Activated effector memory CD4-positive, alpha-beta T cell treated with anti-CD3 and anti-CD28 coated beads, Interleukin-2, amount 50 U/mL, for 16 hours (primary cell): ENCODE results near the gene PPP1R17.

Source experiments
- DNase-seq: peaks from one replicate; pipeline ENCODE4 v3.0.0-alpha.2; 2020

PPP1R17 gene

DNA sequence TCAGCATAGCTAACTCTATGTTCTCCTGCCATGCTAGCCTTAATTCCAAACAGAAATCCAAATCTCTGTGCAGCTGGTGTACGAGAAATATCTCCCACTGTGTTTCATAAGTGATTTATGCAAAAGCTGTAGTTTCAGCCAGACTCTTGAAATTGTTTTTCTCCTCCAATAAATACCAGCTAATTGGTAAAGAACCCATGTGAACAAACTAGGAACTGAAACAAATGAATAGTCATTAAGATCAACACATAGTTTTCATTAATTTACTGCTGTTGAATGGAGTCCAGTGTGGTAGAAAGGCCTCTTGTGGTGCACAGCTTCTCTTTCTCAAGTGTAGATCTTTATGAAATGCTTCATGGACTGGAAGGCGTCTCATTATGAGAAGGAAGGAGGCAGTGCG lies 18.4 kb downstream of the PPP1R17 start:
- DNase-seq = no peak

DNA sequence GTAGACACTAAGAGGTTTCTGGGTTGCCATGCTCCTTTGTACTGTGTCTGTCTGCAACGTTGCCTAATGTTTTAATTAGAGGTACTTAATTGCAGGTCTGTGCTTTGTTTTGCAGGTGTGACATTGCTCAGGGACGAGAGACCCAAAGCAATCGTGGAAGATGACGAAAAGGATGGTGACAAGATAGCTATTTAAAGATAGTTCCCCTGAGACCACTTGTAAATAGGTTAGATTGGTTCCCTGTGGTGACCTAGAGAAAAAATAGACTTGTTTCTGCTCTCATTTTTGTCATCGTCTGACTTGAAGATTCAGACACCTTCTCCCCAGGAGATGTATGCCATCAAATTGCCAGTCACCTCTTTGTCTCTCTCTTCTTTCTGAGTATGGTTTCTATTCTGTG lies 20.1 kb downstream of the PPP1R17 start:
- DNase-seq = no peak

DNA sequence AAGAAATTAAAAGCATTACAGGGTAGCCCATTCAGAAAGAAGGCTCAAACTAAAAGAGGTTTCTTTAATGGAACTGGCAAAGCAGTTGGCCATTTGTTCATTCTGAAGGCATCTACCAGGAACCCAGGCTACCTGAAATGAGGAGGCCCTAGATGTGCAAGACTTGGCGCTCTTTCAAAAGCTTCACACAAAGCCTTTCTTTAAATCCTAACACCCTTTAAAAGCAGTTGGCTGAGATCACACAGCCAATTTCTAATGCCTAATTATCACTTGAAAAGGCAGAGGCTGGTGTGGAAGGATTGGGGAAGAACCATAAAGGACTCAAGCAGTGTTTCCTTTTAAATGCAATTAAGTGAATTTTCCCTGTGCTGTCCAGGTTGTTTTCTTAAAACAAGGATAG lies 23.2 kb downstream of the PPP1R17 start:
- DNase-seq = no peak

DNA sequence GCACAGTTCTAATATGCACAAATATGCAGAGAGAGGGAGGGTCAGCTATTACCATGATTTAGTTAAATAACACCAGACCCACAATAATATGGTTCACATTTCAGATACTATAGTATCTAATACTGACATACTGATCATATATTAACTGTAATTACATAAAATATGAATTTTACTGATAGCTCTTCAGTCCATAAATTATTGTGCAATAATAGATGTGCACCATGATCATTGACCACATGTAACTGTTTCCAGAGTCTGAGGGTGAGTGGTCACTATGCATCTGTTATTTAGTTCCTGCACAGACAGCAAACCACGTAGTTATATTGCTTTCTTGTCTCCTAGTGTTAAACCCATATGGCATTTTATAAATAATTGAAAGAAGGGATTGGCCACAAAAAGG lies 29.3 kb downstream of the PPP1R17 start:
- DNase-seq = no peak

DNA sequence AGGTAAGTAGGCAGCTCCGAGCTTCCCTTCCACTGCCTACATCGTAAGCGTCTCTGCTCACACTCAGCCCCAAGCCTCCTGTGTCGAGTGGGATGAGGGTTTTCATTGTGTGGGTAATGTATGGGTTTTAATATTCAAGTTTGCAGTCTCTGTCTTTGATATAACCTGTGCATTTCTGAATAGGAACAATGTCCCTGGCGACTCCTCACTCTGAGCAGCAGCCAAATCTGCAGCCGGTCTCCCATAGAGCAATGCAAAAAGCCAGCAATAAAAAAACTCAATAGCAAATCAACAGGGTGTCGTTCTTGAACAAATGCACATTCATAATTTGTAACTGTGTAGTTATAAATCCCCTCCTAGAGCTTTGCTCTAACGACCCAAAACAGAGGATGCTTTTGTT lies 33.4 kb downstream of the PPP1R17 start:
- DNase-seq = no peak

DNA sequence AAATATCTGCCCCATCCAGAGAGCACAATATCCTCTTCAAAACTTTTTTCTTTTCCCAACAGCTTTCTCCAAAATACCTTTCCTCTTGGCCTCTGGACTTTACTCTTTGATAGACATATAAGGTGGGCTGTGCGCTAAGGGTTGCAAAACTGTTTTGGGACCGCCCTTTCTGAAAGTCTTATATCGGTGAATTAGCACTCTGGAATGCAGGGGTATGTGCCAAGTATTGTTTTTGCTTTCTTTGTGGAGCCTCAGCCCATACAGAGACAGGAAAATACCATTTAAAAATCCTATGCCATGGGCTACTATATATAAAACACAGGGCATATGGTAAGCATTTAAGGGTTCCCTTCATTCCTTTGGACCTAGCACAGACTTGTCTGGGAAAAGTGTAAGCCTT lies 37.7 kb downstream of the PPP1R17 start:
- no peak for DNase-seq

DNA sequence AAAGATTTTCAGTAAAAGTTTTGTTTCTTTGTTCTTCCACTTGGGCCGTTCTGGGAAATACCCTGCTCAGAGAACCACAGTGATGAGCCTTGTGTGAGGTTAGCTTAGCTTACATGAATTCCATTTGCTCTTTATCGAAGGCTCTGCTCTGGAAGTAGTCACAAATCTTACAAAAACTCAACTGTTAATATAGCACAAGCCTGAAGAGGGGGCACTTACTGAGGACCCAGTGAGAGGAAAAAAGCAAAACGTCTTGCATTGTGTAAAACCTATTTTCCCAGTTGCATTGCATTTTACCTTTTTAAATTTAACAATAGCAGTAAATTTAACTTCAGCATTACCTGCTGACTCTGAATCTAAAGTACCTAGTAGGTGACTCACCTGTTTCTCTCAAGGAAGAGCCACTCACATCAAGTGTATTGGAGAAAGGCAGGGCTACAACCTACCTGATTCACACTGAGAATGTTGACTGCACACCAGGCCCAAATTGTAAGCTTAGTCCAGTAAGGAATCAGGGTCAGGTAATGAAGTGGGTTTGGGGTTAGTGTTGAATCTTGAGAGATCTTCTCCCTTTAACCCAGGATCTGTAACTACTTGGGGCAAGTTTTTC lies 42.3 kb downstream of the PPP1R17 start:
- no peak for DNase-seq

DNA sequence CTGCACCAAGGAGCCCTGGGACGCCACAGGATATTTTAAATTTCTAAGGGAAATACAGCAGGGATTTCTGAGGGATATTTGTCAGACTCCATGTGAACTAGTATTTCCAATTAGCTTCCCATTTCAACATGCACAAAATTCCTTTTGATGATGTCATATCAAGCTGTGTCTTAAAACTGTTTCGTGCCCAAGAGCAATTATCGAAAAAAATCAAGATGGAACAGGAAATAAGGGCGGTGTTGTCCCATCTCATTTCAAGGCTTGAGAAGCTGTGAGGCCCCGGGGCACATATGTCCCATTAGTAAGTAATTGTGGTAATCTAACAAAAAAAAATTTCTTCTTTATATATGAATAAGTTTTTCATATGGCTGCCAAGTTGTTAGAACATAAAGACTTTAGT lies 47.4 kb downstream of the PPP1R17 start:
- DNase-seq = no peak

DNA sequence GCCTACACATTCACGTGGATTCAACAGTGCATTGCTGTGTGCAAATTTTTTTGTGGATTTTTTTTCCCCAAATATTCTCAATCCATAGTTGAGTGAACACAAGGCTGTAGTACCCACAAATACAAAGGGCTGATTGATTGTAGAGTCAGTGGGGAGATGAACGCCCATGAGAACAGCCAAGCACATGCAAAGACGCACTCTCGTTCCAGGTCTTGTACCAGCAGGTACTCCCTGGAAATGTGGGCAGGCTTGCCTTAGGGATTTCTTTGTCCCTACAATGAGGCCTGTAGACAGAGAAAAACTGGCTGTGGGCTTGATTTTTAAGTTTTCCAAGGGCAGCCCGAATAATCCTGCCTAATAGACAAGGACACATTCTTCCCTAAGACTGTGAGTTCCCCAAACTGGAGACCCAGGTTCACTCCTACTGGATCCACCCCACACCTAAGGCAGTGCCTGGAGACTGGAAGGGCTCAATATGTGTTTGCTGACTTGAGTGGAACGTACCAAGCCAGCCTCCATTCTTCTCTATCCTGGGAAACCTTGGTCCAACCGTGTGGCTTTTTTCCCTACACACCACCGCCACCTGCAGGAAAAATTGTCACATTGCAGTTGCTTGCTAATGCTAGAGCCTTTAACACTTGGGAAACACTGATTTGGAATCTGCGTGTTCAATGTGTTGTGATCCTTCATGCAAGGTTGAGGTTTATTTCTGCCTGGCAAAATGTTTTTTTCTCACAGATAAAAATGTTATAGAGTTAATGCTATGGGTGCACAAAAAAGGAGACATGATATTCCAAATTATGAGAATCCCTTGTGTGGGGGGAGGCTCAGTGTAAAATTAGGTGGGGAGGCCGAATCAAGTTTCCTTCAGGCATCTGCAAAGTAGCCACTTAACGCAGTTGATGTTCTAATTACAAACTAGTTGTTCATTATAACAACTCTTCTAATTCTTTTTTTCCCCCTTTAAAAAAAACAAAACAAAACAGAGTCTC lies 49.3 kb downstream of the PPP1R17 start:
- DNase-seq = no peak

DNA sequence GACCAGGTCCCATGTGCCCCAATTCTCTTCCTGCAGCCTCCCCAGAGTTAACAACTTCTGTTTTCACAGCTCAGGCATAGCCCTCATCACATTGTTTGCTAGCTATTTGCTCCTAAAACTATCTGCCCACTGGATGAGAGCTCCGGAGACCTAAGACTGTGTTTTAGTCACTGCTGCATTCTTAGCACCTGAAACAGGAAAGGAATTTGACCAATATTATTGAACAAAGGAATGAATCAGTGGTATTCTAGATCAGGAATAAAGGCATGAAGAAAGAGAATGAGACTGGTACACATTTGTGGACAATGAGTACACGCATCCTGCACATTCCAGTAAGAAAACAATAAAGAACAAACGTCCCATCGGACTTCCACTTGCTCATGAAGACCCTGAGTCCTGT lies 54.8 kb downstream of the PPP1R17 start:
- no peak for DNase-seq

DNA sequence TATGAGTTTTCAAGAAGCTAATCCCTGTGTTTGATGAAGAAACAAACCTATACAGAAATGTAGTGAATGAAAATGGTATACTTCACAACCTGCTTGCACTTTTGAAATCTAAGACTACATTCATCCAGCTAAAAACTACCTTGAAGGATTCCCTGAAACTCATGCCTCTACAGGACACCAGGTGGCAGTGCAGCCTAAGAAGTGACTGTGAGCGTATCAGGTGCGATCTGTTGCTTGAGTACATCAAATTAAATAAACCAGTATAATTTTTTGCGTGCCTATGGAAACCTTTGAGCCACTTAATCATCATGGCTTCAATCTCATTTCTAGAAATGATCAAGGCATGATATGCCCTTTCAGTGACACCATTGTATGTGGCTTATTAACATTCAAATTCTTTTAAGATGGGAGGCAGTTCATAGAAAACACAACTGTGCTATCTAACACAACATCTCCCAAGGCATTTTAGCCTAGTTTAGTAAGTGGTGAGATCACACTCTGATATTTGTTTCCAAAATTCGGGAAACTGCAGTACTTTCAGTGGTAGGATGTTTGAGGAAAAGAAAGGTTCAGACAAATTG lies 57.4 kb downstream of the PPP1R17 start:
- peak; percentile 67 for DNase-seq

DNA sequence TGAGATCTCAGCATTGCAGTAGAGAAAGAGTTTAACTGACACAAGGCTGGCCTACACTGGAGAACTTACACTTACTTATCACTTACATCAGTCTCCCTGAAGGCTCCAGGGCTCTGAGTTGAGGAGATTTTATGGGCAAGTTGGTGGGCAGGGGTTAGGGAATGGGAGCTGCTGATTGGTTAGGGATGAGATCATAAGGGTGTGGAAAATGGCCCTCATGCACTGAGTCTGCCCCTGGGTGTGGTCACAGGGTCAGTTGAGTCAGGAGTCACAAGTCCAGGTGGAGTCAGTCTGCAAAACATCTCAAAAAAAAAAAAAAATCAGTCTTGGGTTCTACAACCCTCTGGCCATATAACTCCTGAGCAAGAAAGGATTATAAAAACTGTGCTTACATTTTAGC lies 60.5 kb downstream of the PPP1R17 start:
- no peak for DNase-seq

DNA sequence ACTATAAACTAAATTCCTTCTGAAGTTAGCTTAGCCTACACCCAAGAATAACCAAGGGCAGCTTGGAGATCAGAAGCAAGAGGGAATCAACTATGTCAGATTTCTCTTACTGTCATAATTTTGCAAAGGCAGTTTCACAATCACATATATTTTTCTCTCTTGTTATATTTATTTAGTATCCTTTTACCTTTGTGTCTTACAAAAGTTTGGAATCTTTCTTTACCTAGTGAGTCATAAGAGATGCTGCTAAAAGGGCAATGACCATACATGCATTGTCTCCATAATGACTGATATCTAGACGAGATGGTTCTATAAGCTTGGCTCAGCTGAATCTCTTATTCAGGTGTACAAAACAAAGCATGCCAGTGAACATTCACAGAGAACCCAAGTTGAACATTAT lies 61.1 kb downstream of the PPP1R17 start:
- DNase-seq = no peak

DNA sequence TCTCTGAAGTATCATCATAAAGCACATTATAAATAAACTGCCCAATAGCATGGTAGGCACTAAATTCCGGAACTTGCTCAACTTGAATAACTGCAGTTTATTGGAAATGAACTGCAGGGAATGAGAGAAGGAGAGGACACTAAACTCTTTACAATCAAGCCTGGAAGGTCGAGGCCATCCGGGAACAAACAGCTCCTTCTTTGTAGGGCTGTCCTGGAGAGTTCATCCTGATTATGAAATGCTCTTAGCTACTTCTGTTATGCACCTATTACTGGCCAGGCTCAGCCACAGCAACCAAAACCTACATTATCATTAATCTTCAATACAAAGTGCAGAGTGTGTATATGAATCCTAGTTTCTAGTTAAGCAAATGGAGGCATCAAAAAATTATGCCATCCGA lies 64.7 kb downstream of the PPP1R17 start:
- no peak for DNase-seq
